Suprapubic skin (tissue), 4 donors: ENCODE measurements around the gene RBM4.

ENCODE experiments used
- CTCF ChIP-seq, 2 donors: fragments of 200-600 bp in 1 of 2; fragments of 450-650 bp in 1 of 2; sonication (generic) in 1 of 2; IDR thresholded peaks; one replicate each; pipeline ENCODE4 v1.5.1; 2016 to 2019; ENCODE audit warnings: antibody characterized with exemption in 2 of 2, mild to moderate bottlenecking in 1 of 2, moderate library complexity in 1 of 2
- EP300 ChIP-seq: sonication (generic); formaldehyde crosslinking; IDR thresholded peaks from one replicate; pipeline ENCODE4 v1.6.1; 2017; ENCODE audit warnings: antibody characterized with exemption
- POLR2A ChIP-seq, 2 donors: fragments of 450-650 bp; IDR thresholded peaks; one replicate each; pipeline ENCODE4 v1.6.1; 2017; ENCODE audit warnings: antibody characterized with exemption in 2 of 2, mild to moderate bottlenecking in 2 of 2, moderate library complexity in 2 of 2
- POLR2AphosphoS5 ChIP-seq, 3 donors: sonication (generic); formaldehyde crosslinking; IDR thresholded peaks; one replicate each; pipeline ENCODE4 v1.6.1; 2017; ENCODE audit warnings: antibody characterized with exemption in 3 of 3

- no peak for TF ChIP-seq CTCF (IDR thresholded peaks at IDR 0.05)
- TF ChIP-seq POLR2A (IDR thresholded peaks at IDR 0.05) = no peak
- TF ChIP-seq POLR2AphosphoS5 (IDR thresholded peaks at IDR 0.05) = no peak
- no peak for TF ChIP-seq EP300
These were observed 6.6 kb upstream of the RBM4 start for GRCh38 chr11:66631883-66632282.
